GM19324 (cell line): ENCODE measurements around the gene AMPD2.
"Not testable (repeated sequence)": the region's sequence is repeated elsewhere in the genome, so short reads cannot be mapped to it uniquely, and the experiment has no call there.

ENCODE experiments used
- ATAC-seq: cut with Tn5 transposase; IDR thresholded peaks from one replicate; pipeline ENCODE4 v1.9.1; 2021; ENCODE audit warnings: mild to moderate bottlenecking, moderate library complexity; ENCODE audit not compliant: unreplicated experiment, low FRiP score

The AMPD2 gene

GRCh38 chr1:109643385-109644230 lies 24.0 kb downstream of the AMPD2 start:
- peak; percentile 84 for ATAC-seq

- no peak for ATAC-seq
Observed at GRCh38 chr1:109644670-109645069, 25.0 kb downstream of the AMPD2 start.

- no peak for ATAC-seq
Observed at GRCh38 chr1:109649491-109649914, 29.9 kb downstream of the AMPD2 start.

- no peak for ATAC-seq
Observed at GRCh38 chr1:109650609-109651008, 31.0 kb downstream of the AMPD2 start.

- no peak for ATAC-seq
Observed at GRCh38 chr1:109652402-109652801, 32.8 kb downstream of the AMPD2 start.

- no peak for ATAC-seq
Observed at GRCh38 chr1:109653306-109653705, 33.7 kb downstream of the AMPD2 start.

- no peak for ATAC-seq
Observed at GRCh38 chr1:109654519-109654918, 34.9 kb downstream of the AMPD2 start.

GRCh38 chr1:109655615-109656519 lies 36.2 kb downstream of the AMPD2 start, which contains the start of gene GSTM4:
TSS of gene GSTM4 (plus strand) at chr1:109656099. CDS start at chr1:109656390, 291 bp downstream.
- ATAC-seq, result peak; percentile 92

- no peak for ATAC-seq
Observed at GRCh38 chr1:109657395-109657794, 37.8 kb downstream of the AMPD2 start.

- ATAC-seq, result no peak
Observed at GRCh38 chr1:109657970-109658369, 38.3 kb downstream of the AMPD2 start.

- no peak for ATAC-seq
Observed at GRCh38 chr1:109658533-109659042, 39.0 kb downstream of the AMPD2 start.

GRCh38 chr1:109659145-109659544 lies 39.5 kb downstream of the AMPD2 start:
- no peak for ATAC-seq

- no peak for ATAC-seq
Observed at GRCh38 chr1:109659997-109660690, 40.5 kb downstream of the AMPD2 start.

GRCh38 chr1:109660691-109661026 lies 41.0 kb downstream of the AMPD2 start:
- ATAC-seq, result not testable (repeated sequence)

GRCh38 chr1:109661391-109661790 lies 41.8 kb downstream of the AMPD2 start:
- no peak for ATAC-seq

- ATAC-seq, result no peak
Observed at GRCh38 chr1:109664671-109665070, 45.0 kb downstream of the AMPD2 start.

- peak; percentile 78 for ATAC-seq
Observed at GRCh38 chr1:109667452-109668122, 48.0 kb downstream of the AMPD2 start, which contains the start of gene GSTM2. TSS of gene GSTM2 (plus strand) at chr1:109668057. CDS start at chr1:109668116, 59 bp downstream.

- no peak for ATAC-seq
Observed at GRCh38 chr1:109668123-109668775, 48.6 kb downstream of the AMPD2 start.

- no peak for ATAC-seq
Observed at GRCh38 chr1:109669246-109669948, 49.8 kb downstream of the AMPD2 start.
